A673 (cell line): ENCODE measurements around the gene DNAJA4. TPM values are rescaled to one million over a fixed set of nuclear protein-coding genes. Genes with fewer than 3 reads are reported as not detected.

Experiments
- BruUV-seq: library from RNA; stranded (reverse); fragments of 400-500 nt; replicated peaks from 2 replicates; lab custom pipeline; 2021; lab: Mats Ljungman, UMichigan
- CTCF ChIA-PET: fragments of 300-600 bp; sonication (Branson Sonifier 250); formaldehyde crosslinking; loops from one replicate; lab custom pipeline; 2022; ENCODE audit warnings: antibody characterized with exemption; lab: Charles Lee
- POLR2A ChIA-PET: fragments of 300-600 bp; sonication (Branson Sonifier 250); formaldehyde crosslinking; loops from one replicate; lab custom pipeline; 2022; ENCODE audit warnings: antibody characterized with exemption; ENCODE audit not compliant: low non-redundant PET; lab: Charles Lee
- DNase-seq: peaks from one replicate; pipeline ENCODE4 v3.0.0-alpha.2; 2015; ENCODE audit warnings: low spot score
- H3K27ac ChIP-seq: fragments of 200-600 bp; sonication (generic); 2 replicates; pipeline ENCODE4 v1.5.1; 2016; ENCODE audit warnings: mixed run types, low read depth, mild to moderate bottlenecking, mixed read lengths, antibody characterized with exemption, low read length; ENCODE audit not compliant: poor library complexity, severe bottlenecking
- H3K27me3 ChIP-seq: fragments of 200-600 bp; sonication (generic); replicated peaks from 2 replicates; pipeline ENCODE4 v1.6.1; 2017; ENCODE audit warnings: mixed run types, low read depth, mild to moderate bottlenecking, mixed read lengths, antibody characterized with exemption, low read length; ENCODE audit not compliant: insufficient read depth, poor library complexity
- H3K36me3 ChIP-seq: fragments of 200-600 bp; sonication (generic); 2 replicates; pipeline ENCODE4 v1.6.1; 2016; ENCODE audit warnings: mixed run types, mild to moderate bottlenecking, mixed read lengths, antibody characterized with exemption, low read length; ENCODE audit not compliant: insufficient read depth, poor library complexity, severe bottlenecking
- H3K4me1 ChIP-seq: fragments of 200-600 bp; sonication (generic); 2 replicates; pipeline ENCODE4 v1.6.1; 2017; ENCODE audit warnings: mixed run types, mild to moderate bottlenecking, mixed read lengths, antibody characterized with exemption, low read length; ENCODE audit not compliant: insufficient read depth, poor library complexity, severe bottlenecking
- H3K4me3 ChIP-seq: fragments of 200-600 bp; sonication (generic); 2 replicates; pipeline ENCODE4 v1.5.1; 2016; ENCODE audit warnings: low read depth, mixed run types, mild to moderate bottlenecking, mixed read lengths, low read length; ENCODE audit not compliant: poor library complexity, severe bottlenecking
- H3K9me3 ChIP-seq: fragments of 200-600 bp; sonication (generic); 2 replicates; pipeline ENCODE4 v1.6.1; 2016; ENCODE audit warnings: mixed run types, low read depth, mild to moderate bottlenecking, mixed read lengths, antibody characterized with exemption, low read length; ENCODE audit not compliant: poor library complexity, severe bottlenecking
- CTCF ChIP-seq: fragments of 300-800, 200-600 bp; sonication (generic); conservative IDR thresholded peaks from 2 replicates; pipeline ENCODE4 v1.5.1; 2017; ENCODE audit warnings: low read depth, mild to moderate bottlenecking, antibody characterized with exemption, low read length, moderate library complexity, mixed read lengths
- EZH2 ChIP-seq: fragments of 200-600 bp; sonication (generic); IDR thresholded peaks from 2 replicates; pipeline ENCODE4 v1.6.1; 2017; ENCODE audit warnings: borderline replicate concordance, low read depth, mild to moderate bottlenecking, mixed read lengths, antibody characterized with exemption, low read length; ENCODE audit not compliant: poor library complexity, severe bottlenecking
- intact Hi-C: fragments of 100-400 bp; cut with micrococcal nuclease; formaldehyde crosslinking; loops from one replicate; pipeline ENCODE4 v1.10.0; 2022; ENCODE audit not compliant: unreplicated experiment
- total RNA-seq: library from RNA; stranded (reverse); gene quantifications from 2 replicates; pipeline ENCODE4 v1.2.3, GENCODE V29; 2021

Gene DNAJA4
- total RNA-seq, 1 experiment from 2014 or later: 15.7 TPM

GRCh38 chr15:78314181-78314581 lies 49.8 kb downstream of the DNAJA4 start:
- POLR2A ChIA-PET: no interaction called here
- H3K9me3 ChIP-seq: no peaks in the 10 kb centered on the region
- no peak overlapping the region for H3K4me3 ChIP-seq
- no peaks in the 10 kb centered on the region for H3K27me3 ChIP-seq
- no TSS peak for BruUV-seq
- intact Hi-C loops: no loop called here
- DNase-seq: no peak
- no peaks in the 10 kb centered on the region for H3K36me3 ChIP-seq
- H3K4me1 ChIP-seq: peaks cover 9% of the 10 kb centered on the region
- no peak overlapping the region for H3K27ac ChIP-seq
- TF ChIP-seq CTCF (no peak), EZH2 (no peak)
- CTCF ChIA-PET: no interaction called here

- no peaks in the 10 kb centered on the region for H3K9me3 ChIP-seq
- no peaks in the 10 kb centered on the region for H3K36me3 ChIP-seq
- no peak for TF ChIP-seq EZH2
- peak; percentile 55 for TF ChIP-seq CTCF
- peaks cover 9% of the 10 kb centered on the region for H3K4me1 ChIP-seq
- ChIA-PET POLR2A (no interaction called here), CTCF (interaction anchor here (0.6 kb wide), 1 partner anchor 155 kb away, joined by 8 read pairs; no protein-coding TSS in a partner anchor)
- H3K4me3 ChIP-seq: no peak overlapping the region
- peak; percentile 61 for DNase-seq
- peak overlapping the region; percentile 37 for H3K27ac ChIP-seq
- no TSS peak for BruUV-seq
- intact Hi-C loops: no loop called here
- no peaks in the 10 kb centered on the region for H3K27me3 ChIP-seq
These were observed 51.4 kb downstream of the DNAJA4 start for GRCh38 chr15:78315686-78316282.

GRCh38 chr15:78316283-78317083 lies 52.1 kb downstream of the DNAJA4 start:
- no peaks in the 10 kb centered on the region for H3K9me3 ChIP-seq
- peak overlapping the region; percentile 37 for H3K27ac ChIP-seq
- POLR2A ChIA-PET: no interaction called here
- peak; percentile 28 for DNase-seq
- H3K4me1 ChIP-seq: peaks cover 12% of the 10 kb centered on the region
- no peaks in the 10 kb centered on the region for H3K27me3 ChIP-seq
- CTCF ChIA-PET: interaction anchor here (0.6 to 1.1 kb wide), 2 partner anchors 99 to 154 kb away, joined by 4 to 8 read pairs; no protein-coding TSS in a partner anchor
- no peak for TF ChIP-seq CTCF
- no peak for TF ChIP-seq EZH2
- H3K4me3 ChIP-seq: no peak overlapping the region
- no TSS peak for BruUV-seq
- intact Hi-C loops: no loop called here
- no peaks in the 10 kb centered on the region for H3K36me3 ChIP-seq
